Gastrocnemius medialis (tissue), 4 donors: ENCODE results near the gene UTP3. TPM values are rescaled to one million over a fixed set of nuclear protein-coding genes. Genes with fewer than 3 reads are reported as not detected.

Experiments
- ATAC-seq, 2 donors: fragments of 150-250 bp; one replicate each; pipeline ENCODE4 v1.9.1; 2016
- DNase-seq, 2 donors: peaks; one replicate each; pipeline ENCODE4 v3.0.0-alpha.2; 2019
- H3K27ac ChIP-seq, 4 donors: fragments of 200-600 bp; sonication (generic); 1 replicate in 1 of 4; 2 replicates in 3 of 4; pipeline ENCODE4 v1.5.1; 2016 to 2018; ENCODE audit warnings: mild to moderate bottlenecking in 2 of 4, moderate library complexity in 1 of 4
- H3K27me3 ChIP-seq, 3 donors: fragments of 200-600 bp; sonication (generic) in 2 of 3; 1 replicate in 1 of 3; 2 replicates in 2 of 3; pipeline versions ENCODE4 v1.5.1 to v1.6.0; 2016 to 2019; ENCODE audit warnings: mild to moderate bottlenecking in 1 of 3, moderate library complexity in 1 of 3
- H3K36me3 ChIP-seq, 2 donors: fragments of 200-600 bp; sonication (generic) in 1 of 2; one replicate each; pipeline ENCODE4 v1.5.1; 2017 to 2018
- H3K4me1 ChIP-seq, 2 donors: fragments of 200-600 bp; sonication (generic) in 1 of 2; one replicate each; pipeline ENCODE4 v1.5.1; 2016 to 2017; ENCODE audit warnings: mild to moderate bottlenecking in 2 of 2
- H3K4me3 ChIP-seq, 4 donors: fragments of 200-600 bp; sonication (generic) in 3 of 4; 1 replicate in 1 of 4; 2 replicates in 3 of 4; pipeline ENCODE4 v1.5.1; 2016 to 2019; ENCODE audit warnings: mild to moderate bottlenecking in 2 of 4
- H3K9me3 ChIP-seq, 3 donors: fragments of 200-600 bp; sonication (generic) in 2 of 3; 1 replicate in 1 of 3; 2 replicates in 2 of 3; pipeline ENCODE4 v1.5.1; 2016 to 2019
- POLR2A ChIP-seq, 2 donors: fragments of 450-650 bp; IDR thresholded peaks; one replicate each; pipeline ENCODE4 v1.6.1; 2017; ENCODE audit warnings: antibody characterized with exemption in 2 of 2, mild to moderate bottlenecking in 2 of 2, moderate library complexity in 2 of 2
- in situ Hi-C, 4 donors: fragments of 200-750 bp; cut with MboI; loops; one replicate each; pipeline versions ENCODE4 v1.15.0 to v1.8.0; 2017; ENCODE audit warnings: low sequenced_read_pairs in 4 of 4
- intact Hi-C: fragments of 100-400 bp; cut with DNase I; formaldehyde crosslinking; loops from one replicate; pipeline ENCODE4 v1.15.1; 2023; ENCODE audit warnings: low total_unique reads
- total RNA-seq, 4 donors: library from RNA; depleted of rRNA; stranded (reverse); fragments of >200 nt; gene quantifications; one replicate each; pipeline versions ENCODE4 v1.1.0 to v1.2.3, GENCODE V29; 2016
- TF ChIP-seq, protein P1 (sequence below), 5 experiments: fragments of 450-650 bp in 3 of 5; fragments of 200-600 bp in 2 of 5; sonication (generic) in 2 of 5; IDR thresholded peaks in 4 of 5; conservative IDR thresholded peaks in 1 of 5; 1 replicate in 4 of 5; 2 replicates in 1 of 5; pipeline ENCODE4 v1.5.1; 2016 to 2019; ENCODE audit warnings: antibody characterized with exemption in 5 of 5, mild to moderate bottlenecking in 3 of 5, moderate library complexity in 3 of 5

Gene UTP3
- total RNA-seq, 4 donors from 2014 or later, result 6.3 to 13.0 (median 11.8) TPM

DNA sequence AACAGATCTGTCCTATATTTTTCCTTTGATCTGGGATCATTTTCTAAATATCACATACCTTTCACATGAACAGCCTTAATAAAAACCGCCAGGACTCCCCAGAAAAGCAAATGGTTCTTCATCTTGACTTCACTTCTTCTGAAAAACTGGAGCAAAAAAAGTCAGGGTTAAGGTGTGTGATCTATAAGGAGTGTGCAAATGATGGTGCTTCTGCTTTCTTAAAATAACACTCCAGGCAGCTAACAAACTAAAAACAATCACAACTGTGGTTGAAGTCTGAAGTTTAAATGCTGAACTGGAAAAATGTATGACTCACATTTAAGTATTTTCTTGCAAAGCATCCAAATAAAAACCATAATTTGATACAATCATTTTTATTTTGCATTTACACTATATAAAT, 22.0 kb upstream of the UTP3 start, which contains the start of gene JCHAIN:
JCHAIN (minus strand) TSS at position 140 of the 400 bp plus-strand sequence; CDS start at position 122, 18 bp downstream.
- DNase-seq, result no peak
- Histone ChIP-seq H3K36me3 (no peaks in the 10 kb centered on the region), H3K27ac (no peak within 1 kb of the TSS), H3K27me3 (no peaks in the 10 kb centered on the region), H3K9me3 (no peaks in the 10 kb centered on the region), H3K4me3 (no peak within 1 kb of the TSS), H3K4me1 (no peaks in the 10 kb centered on the region)
- TF ChIP-seq, protein P1, sequence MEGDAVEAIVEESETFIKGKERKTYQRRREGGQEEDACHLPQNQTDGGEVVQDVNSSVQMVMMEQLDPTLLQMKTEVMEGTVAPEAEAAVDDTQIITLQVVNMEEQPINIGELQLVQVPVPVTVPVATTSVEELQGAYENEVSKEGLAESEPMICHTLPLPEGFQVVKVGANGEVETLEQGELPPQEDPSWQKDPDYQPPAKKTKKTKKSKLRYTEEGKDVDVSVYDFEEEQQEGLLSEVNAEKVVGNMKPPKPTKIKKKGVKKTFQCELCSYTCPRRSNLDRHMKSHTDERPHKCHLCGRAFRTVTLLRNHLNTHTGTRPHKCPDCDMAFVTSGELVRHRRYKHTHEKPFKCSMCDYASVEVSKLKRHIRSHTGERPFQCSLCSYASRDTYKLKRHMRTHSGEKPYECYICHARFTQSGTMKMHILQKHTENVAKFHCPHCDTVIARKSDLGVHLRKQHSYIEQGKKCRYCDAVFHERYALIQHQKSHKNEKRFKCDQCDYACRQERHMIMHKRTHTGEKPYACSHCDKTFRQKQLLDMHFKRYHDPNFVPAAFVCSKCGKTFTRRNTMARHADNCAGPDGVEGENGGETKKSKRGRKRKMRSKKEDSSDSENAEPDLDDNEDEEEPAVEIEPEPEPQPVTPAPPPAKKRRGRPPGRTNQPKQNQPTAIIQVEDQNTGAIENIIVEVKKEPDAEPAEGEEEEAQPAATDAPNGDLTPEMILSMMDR (IDR thresholded peaks at IDR 0.05 in 4 of 5, conservative IDR thresholded peaks at IDR 0.05 in 1 of 5), result no peak
- TF ChIP-seq POLR2A (IDR thresholded peaks at IDR 0.05), result no peak
- in situ Hi-C loops (loop anchor here in 3 of 4 donors (25.0 kb wide), 2 partner anchors 321 to 346 kb away; partner anchors contain the start of gene DCK (in 1 of the 3)), intact Hi-C loops (no loop called here)
- ATAC-seq, result no peak

DNA sequence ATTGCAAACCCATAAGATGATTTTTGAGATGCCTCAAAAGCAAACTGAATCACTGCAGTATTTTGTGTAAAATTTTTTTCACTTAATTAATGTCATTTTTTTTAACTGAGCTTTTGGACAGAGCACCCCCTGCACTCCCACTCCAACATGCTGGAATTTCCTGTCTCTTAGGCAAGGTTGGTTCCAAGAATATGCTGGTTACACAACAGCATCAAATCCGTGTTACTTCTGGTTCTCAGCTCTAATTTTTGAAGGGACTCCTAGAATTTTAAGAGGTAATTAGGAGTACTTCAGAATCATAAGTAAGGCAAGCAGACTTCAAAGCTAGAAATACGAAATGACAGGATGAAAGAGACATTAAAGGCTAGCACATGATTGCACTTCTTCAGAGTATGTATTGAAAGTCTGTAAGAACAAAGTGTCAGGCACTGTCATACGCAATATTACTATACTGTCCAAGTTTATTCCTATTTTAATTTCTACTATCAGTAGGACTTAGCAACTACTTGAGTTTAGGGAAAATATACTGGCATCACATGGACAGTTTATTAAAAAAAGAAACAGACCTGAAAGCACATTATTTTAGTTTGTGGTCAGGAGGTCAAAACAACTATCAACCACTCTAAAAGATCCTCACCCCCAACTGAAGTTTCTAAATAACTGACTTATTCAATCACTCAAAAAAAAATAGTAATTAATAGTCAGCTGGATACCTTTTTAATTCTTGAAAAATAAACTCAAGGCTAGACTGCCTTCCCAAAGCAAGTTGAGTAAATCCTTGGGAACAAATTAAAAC, 20.4 kb upstream of the UTP3 start:
- TF ChIP-seq, protein P1 (IDR thresholded peaks at IDR 0.05 in 4 of 5, conservative IDR thresholded peaks at IDR 0.05 in 1 of 5), result no peak
- no peak for TF ChIP-seq POLR2A (IDR thresholded peaks at IDR 0.05)
- in situ Hi-C loops, result loop anchor here in 3 of 4 donors (25.0 kb wide), 2 partner anchors 319 to 344 kb away; partner anchors contain the start of gene DCK (in 1 of the 3)
- no peak overlapping the region for H3K27ac ChIP-seq
- no peaks in the 10 kb centered on the region for H3K27me3 ChIP-seq
- DNase-seq (no peak), ATAC-seq (no peak)
- no peaks in the 10 kb centered on the region for H3K9me3 ChIP-seq
- intact Hi-C loops, result no loop called here
- no peak overlapping the region for H3K4me3 ChIP-seq
- no peaks in the 10 kb centered on the region for H3K4me1 ChIP-seq
- no peaks in the 10 kb centered on the region for H3K36me3 ChIP-seq

DNA sequence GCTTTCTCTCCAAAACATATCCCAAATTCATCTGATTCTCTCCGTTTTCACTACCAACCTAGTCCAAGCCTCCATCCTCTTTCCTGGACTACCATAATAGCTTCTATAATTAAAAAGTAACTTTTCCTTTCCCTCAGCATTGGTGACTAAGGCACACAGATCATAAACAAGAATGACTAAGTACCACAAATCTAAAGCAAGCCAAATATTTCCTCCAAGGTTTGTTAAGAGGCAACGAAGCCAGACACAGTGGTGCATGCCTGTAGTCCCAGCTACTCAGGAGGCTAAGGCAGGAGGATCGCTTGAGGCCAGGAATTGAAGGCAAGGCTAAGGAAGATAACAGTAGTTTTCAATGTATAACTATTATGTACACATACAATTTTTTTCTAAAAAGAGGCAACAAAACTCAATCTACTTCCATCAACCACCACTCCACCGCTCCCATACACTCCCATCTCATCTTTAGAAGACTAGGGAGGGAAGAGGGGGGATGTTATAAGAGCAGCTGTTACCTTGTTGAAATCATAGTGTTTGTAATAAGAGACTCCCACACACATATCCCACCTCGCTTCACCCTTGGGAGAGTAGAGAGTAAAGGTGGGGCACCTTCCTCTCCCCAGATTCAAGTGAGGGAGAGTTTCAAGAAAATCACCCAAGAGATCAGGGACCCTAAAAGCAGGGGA, 17.9 kb upstream of the UTP3 start:
- in situ Hi-C loops (loop anchor here in 3 of 4 donors (25.0 kb wide), 2 partner anchors 317 to 342 kb away; partner anchors contain the start of gene DCK (in 1 of the 3)), intact Hi-C loops (no loop called here)
- H3K36me3 ChIP-seq, result no peaks in the 10 kb centered on the region
- ATAC-seq (no peak), DNase-seq (no peak)
- no peak overlapping the region for H3K4me3 ChIP-seq
- no peak overlapping the region for H3K27ac ChIP-seq
- no peaks in the 10 kb centered on the region for H3K9me3 ChIP-seq
- H3K27me3 ChIP-seq, result no peaks in the 10 kb centered on the region
- no peaks in the 10 kb centered on the region for H3K4me1 ChIP-seq
- TF ChIP-seq POLR2A (IDR thresholded peaks at IDR 0.05), result no peak
- TF ChIP-seq, protein P1 (IDR thresholded peaks at IDR 0.05 in 4 of 5, conservative IDR thresholded peaks at IDR 0.05 in 1 of 5), result no peak

DNA sequence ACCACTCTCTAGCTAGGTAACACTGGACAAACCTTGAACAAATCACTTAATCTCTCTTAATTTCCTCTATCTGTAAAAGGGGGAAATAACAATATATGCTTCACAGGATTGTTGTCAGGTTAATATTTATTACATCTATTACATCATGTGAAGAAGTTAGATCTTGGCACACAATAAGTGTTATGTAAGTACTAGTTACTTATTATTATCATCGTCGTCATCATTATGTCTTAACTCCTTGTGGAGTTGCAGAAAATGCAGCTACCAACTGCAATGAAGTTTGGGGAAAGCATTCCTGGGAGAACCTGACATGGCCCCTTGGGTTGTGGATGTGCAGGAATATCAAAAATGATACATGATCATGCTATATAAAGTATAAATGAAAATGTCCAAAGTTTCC, 17.2 kb upstream of the UTP3 start:
- ATAC-seq (no peak), DNase-seq (no peak)
- in situ Hi-C loops (loop anchor here in 3 of 4 donors (25.0 kb wide), 2 partner anchors 316 to 341 kb away; partner anchors contain the start of gene DCK (in 1 of the 3)), intact Hi-C loops (no loop called here)
- Histone ChIP-seq H3K9me3 (no peaks in the 10 kb centered on the region), H3K27ac (no peak overlapping the region), H3K27me3 (no peaks in the 10 kb centered on the region), H3K36me3 (no peaks in the 10 kb centered on the region), H3K4me3 (no peak overlapping the region), H3K4me1 (no peaks in the 10 kb centered on the region)
- no peak for TF ChIP-seq POLR2A (IDR thresholded peaks at IDR 0.05)

DNA sequence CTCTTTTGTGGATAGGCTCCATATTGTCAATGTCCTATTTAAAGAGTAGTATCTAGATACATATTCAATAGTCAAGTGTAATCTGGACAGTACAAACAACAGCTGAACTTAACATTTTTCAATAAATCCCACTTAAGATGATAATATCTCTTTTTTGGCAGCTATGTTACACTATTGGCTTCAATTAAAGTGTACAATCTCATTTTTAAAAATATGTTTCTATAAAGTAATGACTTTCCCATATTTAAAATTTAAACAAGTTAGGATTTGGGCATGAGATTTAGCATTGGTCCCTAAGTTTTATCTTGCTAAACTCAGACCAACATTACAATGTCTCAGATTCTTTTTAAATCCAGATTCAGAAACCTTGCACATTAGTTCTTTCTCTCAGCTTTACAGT, 14.1 kb upstream of the UTP3 start:
- no peaks in the 10 kb centered on the region for H3K9me3 ChIP-seq
- in situ Hi-C loops (loop anchor here in 3 of 4 donors (25.0 kb wide), 2 partner anchors 313 to 338 kb away; partner anchors contain the start of gene DCK (in 1 of the 3)), intact Hi-C loops (no loop called here)
- ATAC-seq (no peak), DNase-seq (no peak)
- TF ChIP-seq POLR2A (IDR thresholded peaks at IDR 0.05), result no peak
- TF ChIP-seq, protein P1 (IDR thresholded peaks at IDR 0.05 in 4 of 5, conservative IDR thresholded peaks at IDR 0.05 in 1 of 5), result no peak
- no peak overlapping the region for H3K27ac ChIP-seq
- H3K27me3 ChIP-seq, result no peaks in the 10 kb centered on the region
- H3K4me3 ChIP-seq, result no peak overlapping the region
- no peaks in the 10 kb centered on the region for H3K36me3 ChIP-seq
- no peaks in the 10 kb centered on the region for H3K4me1 ChIP-seq
